GM23338 (cell line): ENCODE results near the gene CANT1.

Experiments
- CREB1 ChIP-seq: fragments of 250-450 bp; sonication (Bioruptor Pico); IDR thresholded peaks from 2 replicates; pipeline ENCODE4 v1.5.0; 2020; ENCODE audit warnings: low read depth, mild to moderate bottlenecking, moderate library complexity
- ETS1 ChIP-seq: IDR thresholded peaks from 2 replicates; pipeline ENCODE4 v1.6.1; 2016; ENCODE audit warnings: antibody characterized with exemption
- EZH2 ChIP-seq: fragments of 200-600 bp; sonication (generic); IDR thresholded peaks from one replicate; pipeline ENCODE4 v1.8.0; 2017; ENCODE audit warnings: antibody characterized with exemption, mild to moderate bottlenecking, low read depth; ENCODE audit not compliant: unreplicated experiment
- EZH2phosphoT487 ChIP-seq: fragments of 200-600 bp; sonication (generic); IDR thresholded peaks from one replicate; pipeline ENCODE4 v1.8.1; 2018; ENCODE audit warnings: antibody characterized with exemption; ENCODE audit not compliant: unreplicated experiment
- POLR2AphosphoS5 ChIP-seq: IDR thresholded peaks from 2 replicates; pipeline ENCODE4 v1.6.1; 2016; ENCODE audit warnings: antibody characterized with exemption, low read depth
- STAT1 ChIP-seq: IDR thresholded peaks from one replicate; pipeline ENCODE4 v1.6.1; 2016; ENCODE audit warnings: antibody characterized with exemption; ENCODE audit not compliant: unreplicated experiment
- ZNF114 ChIP-seq: fragments of 250-450 bp; sonication (Bioruptor Pico); IDR thresholded peaks from 2 replicates; pipeline ENCODE4 v1.5.0; 2020; ENCODE audit warnings: mild to moderate bottlenecking, moderate library complexity
- ZNF331 ChIP-seq: fragments of 250-450 bp; sonication (Bioruptor Pico); IDR thresholded peaks from 2 replicates; pipeline ENCODE4 v1.5.0; 2020; ENCODE audit warnings: low read depth, mild to moderate bottlenecking, moderate library complexity
- ZNF462 ChIP-seq: fragments of 250-450 bp; sonication (Bioruptor Pico); IDR thresholded peaks from 2 replicates; pipeline ENCODE4 v1.5.0; 2020; ENCODE audit warnings: mild to moderate bottlenecking, moderate library complexity
- TF ChIP-seq, protein P1 (sequence below), 2 experiments: fragments of 200-600 bp in 1 of 2; sonication (generic) in 1 of 2; conservative IDR thresholded peaks; 2 replicates each; pipeline versions ENCODE4 v1.5.1 to v1.6.1; 2016 to 2017; ENCODE audit warnings: antibody characterized with exemption in 2 of 2, low read depth in 2 of 2, mild to moderate bottlenecking in 2 of 2, moderate library complexity in 1 of 2
- TF ChIP-seq, protein P2 (sequence below): IDR thresholded peaks from one replicate; pipeline ENCODE4 v1.6.1; 2018; ENCODE audit warnings: antibody characterized with exemption; ENCODE audit not compliant: unreplicated experiment

DNA sequence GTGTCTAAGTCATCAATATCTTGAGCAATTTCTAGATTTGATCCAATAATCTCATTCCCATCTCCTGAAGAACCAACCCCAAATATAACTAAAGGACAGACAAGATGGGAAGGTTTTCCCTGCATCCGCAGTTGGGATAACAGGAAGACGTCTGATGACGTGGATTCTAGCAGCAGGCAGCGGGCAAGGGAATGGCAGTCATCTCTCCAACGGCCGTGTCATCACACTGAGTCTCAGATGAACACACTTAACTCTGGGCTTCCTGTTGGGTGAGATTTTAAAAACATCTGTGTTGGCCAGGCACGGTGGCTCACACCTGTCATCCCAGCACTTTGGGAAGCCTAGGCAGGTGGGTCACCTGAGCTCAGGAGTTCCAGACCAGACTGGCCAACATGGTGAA, 63.4 kb downstream of the CANT1 start:
- TF ChIP-seq, protein P1, sequence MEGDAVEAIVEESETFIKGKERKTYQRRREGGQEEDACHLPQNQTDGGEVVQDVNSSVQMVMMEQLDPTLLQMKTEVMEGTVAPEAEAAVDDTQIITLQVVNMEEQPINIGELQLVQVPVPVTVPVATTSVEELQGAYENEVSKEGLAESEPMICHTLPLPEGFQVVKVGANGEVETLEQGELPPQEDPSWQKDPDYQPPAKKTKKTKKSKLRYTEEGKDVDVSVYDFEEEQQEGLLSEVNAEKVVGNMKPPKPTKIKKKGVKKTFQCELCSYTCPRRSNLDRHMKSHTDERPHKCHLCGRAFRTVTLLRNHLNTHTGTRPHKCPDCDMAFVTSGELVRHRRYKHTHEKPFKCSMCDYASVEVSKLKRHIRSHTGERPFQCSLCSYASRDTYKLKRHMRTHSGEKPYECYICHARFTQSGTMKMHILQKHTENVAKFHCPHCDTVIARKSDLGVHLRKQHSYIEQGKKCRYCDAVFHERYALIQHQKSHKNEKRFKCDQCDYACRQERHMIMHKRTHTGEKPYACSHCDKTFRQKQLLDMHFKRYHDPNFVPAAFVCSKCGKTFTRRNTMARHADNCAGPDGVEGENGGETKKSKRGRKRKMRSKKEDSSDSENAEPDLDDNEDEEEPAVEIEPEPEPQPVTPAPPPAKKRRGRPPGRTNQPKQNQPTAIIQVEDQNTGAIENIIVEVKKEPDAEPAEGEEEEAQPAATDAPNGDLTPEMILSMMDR (conservative IDR thresholded peaks at IDR 0.05; ENCODE audit: low read depth in 2 of 2), result no peak
- TF ChIP-seq POLR2AphosphoS5, result no peak
- TF ChIP-seq CREB1 (CRISPR knock-in tag), result no peak
- no peak for TF ChIP-seq EZH2
- no peak for TF ChIP-seq EZH2phosphoT487
- TF ChIP-seq ZNF114 (CRISPR knock-in tag), result no peak
- TF ChIP-seq, protein P2, sequence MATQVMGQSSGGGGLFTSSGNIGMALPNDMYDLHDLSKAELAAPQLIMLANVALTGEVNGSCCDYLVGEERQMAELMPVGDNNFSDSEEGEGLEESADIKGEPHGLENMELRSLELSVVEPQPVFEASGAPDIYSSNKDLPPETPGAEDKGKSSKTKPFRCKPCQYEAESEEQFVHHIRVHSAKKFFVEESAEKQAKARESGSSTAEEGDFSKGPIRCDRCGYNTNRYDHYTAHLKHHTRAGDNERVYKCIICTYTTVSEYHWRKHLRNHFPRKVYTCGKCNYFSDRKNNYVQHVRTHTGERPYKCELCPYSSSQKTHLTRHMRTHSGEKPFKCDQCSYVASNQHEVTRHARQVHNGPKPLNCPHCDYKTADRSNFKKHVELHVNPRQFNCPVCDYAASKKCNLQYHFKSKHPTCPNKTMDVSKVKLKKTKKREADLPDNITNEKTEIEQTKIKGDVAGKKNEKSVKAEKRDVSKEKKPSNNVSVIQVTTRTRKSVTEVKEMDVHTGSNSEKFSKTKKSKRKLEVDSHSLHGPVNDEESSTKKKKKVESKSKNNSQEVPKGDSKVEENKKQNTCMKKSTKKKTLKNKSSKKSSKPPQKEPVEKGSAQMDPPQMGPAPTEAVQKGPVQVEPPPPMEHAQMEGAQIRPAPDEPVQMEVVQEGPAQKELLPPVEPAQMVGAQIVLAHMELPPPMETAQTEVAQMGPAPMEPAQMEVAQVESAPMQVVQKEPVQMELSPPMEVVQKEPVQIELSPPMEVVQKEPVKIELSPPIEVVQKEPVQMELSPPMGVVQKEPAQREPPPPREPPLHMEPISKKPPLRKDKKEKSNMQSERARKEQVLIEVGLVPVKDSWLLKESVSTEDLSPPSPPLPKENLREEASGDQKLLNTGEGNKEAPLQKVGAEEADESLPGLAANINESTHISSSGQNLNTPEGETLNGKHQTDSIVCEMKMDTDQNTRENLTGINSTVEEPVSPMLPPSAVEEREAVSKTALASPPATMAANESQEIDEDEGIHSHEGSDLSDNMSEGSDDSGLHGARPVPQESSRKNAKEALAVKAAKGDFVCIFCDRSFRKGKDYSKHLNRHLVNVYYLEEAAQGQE, result no peak
- TF ChIP-seq ZNF331 (CRISPR knock-in tag), result no peak
- TF ChIP-seq STAT1, result no peak
- TF ChIP-seq ZNF462 (CRISPR knock-in tag), result no peak
- TF ChIP-seq ETS1, result no peak
